SK-N-DZ (cell line): Measurements from ENCODE around the gene RGS19.
A peak's percentile ranks its signal among the peaks of the same experiment; 100 is the strongest.
"Not testable (repeated sequence)": the region's sequence is repeated elsewhere in the genome, so short reads cannot be mapped to it uniquely, and the experiment has no call there.

Experiments used
- DNase-seq: peaks from one replicate; pipeline ENCODE4 v3.0.0-alpha.2; 2015; ENCODE audit warnings: low spot score

The RGS19 gene

GRCh38 chr20:64095455-64095854 is 16.1 kb upstream of the RGS19 start:
- no peak for DNase-seq

DNA sequence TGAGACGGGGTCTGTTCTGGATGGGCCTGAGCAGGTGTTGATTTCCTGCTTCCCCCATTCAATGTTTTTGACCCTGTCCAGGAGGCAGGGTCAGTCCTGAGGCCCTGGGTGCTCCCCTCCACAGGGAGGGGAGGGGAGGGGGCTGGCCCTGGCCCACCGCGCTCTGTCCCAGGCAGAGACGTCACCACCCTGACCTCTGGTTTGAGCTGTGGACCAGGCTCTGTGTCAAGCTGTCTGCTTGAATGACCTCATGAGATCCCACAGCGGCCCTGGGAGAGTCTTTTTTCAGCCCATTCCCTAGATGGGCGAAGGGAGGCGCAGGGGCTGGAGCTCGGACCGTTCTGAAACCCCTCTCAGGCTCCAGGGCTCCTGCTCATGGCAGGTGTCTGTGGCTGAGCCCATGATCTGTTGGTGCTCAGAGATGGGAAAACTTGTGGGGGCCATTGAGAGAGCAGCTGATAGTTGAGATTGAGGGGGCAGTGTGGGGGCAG is 13.7 kb upstream of the RGS19 start:
- peak; percentile 90 for DNase-seq

DNA sequence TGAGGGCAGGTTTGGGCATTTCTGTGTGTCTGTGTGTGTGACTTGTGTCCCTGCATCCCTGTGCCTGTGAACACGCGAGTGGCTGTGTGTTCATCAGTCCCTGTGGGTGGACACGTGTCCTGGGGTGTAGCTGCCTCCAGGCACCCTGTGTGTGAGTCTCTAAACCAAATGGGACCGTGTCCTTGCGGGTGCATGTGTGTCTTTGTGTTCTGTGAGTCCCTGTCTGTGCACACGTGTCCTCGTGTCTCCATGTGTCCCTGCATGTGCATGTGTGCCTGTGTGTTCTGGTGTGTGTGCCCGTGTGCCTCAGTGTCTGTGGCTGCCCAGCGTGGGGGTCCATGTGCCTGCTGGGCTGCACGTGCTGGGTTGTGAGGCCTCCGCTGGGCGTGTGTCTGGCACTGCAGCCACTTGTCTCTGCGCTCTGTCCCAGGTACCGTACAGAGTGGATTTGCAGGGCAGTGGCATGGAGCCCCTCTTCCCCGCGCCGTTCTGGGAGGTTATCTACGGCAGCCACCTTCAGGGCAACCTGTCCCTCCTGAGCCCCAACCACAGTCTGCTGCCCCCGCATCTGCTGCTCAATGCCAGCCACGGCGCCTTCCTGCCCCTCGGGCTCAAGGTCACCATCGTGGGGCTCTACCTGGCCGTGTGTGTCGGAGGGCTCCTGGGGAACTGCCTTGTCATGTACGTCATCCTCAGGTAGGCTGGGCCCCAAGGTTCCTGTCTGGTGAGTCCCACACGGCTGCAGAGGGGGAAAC is 13.1 kb upstream of the RGS19 start:
- DNase-seq = peak; percentile 67

DNA sequence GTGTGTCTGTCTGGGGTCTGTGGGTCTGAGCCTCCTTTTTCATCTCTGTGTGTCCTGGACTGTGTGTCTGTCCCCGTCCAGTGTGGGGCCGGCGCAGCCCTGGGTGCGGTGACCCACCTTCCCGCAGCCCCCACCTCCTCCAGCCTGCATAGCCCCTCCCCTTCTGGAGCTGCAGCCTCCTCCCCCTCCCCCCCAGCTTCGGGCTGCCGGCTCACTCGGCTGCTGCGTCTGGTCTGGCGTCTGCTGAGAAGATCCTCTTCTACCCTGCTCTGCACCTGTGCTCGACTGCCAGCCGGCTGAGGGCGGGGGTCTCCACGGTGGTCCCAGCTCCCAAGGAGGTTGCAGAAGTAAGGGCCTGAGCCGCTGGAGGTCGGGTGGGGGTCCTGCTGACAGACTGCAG is 12.5 kb upstream of the RGS19 start:
- peak; percentile 77 for DNase-seq

DNA sequence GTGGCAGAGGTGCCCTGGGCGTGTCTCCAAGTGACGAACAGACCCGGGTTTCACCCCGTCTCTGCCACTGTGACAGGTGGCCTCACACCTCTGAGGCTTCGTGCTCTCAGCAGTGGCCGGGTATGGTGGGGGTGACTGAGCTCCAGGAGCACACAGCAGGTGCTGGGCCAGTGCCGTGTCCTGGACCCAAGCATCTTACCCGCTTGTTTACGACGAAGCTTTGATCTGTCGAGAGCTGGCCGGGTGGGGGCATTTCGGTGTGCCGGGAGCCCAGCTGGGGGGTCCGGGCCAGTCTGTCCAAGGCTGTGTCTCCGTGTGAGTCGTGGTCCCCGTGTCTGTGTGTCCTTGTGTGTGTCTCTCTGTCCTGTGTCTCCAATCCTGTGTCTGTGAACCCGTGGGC is 12.0 kb upstream of the RGS19 start:
- DNase-seq = no peak

GRCh38 chr20:64090165-64090564 is 10.8 kb upstream of the RGS19 start:
- peak; percentile 96 for DNase-seq

- DNase-seq = not testable (repeated sequence)
Measured at GRCh38 chr20:64088586-64088985, 9.3 kb upstream of the RGS19 start.

GRCh38 chr20:64087226-64087825 is 8.0 kb upstream of the RGS19 start:
- DNase-seq = not testable (repeated sequence)

DNA sequence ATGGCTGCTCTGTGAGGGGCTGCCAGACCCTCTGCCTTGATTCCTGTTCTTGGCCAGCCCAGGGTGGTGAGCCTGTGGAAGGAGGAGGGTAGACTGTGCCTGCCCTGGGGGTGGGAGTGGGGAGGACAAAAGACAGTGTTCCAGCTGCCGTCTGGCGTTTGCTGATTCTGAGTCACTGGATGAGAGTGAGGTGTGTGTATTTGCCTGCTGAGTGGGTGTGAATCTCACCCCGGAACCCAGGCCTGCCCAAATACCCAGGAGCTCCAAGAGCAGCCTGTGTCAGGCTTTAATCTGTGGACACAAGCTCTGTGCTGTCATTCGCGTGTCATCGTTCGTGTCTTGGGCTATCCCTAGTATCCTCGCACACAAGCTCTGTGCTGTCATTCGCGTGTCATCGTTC is 7.5 kb upstream of the RGS19 start:
- DNase-seq = no peak

DNA sequence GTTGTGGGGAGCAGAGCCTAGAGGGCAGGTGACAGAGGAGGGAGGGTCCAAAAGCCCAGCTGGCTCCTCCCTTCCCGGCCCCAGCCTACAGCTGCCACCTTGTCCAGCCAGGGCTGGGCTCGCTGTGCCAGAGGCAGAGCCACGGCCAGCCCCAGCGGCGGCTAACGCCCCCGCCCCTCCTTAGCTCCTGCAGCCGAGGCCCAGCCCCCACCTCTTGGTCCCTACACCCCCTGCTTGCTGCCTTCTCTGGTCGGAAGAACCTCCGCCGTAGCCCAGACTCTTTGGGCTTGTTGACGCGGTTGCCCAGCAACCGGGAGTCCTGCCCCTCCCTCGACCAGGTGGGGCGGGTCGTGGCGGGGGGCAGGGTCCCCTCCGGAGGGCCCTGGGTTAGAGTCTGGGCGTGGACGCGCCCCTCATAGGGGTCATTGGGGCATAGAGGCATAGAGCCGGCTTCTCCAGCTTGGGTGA is 5.4 kb upstream of the RGS19 start:
- DNase-seq = no peak

- DNase-seq = no peak
Measured at GRCh38 chr20:64083804-64084684, 4.7 kb upstream of the RGS19 start, which contains the start of gene LKAAEAR1. Gene LKAAEAR1, minus strand, starts transcription at chr20:64084398. Its CDS starts 179 bp downstream, at chr20:64084219.

DNA sequence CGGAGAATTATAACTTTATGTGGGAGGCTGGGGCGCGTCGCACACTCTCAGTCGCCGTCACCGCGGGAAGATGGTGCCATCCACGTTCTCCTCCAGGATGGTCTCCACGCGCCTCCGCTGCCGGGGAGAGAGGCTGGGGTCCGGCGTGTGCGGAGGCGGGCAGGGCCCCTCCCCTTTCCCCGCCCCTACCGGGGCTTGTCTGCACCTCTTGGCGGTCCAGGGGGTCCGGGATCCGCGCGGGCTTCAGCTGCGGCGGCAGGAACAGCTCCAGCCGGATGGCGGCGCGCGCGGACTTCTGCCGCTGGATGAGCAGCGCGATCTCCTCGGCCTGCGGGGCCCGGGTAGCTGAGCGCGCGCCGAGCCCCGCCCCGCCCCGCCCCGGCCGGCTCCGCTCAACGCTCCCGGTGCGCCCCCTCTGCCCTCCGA is 4.1 kb upstream of the RGS19 start:
- DNase-seq = peak; percentile 91

- DNase-seq = no peak
Measured at GRCh38 chr20:64082820-64083377, 3.6 kb upstream of the RGS19 start.

DNA sequence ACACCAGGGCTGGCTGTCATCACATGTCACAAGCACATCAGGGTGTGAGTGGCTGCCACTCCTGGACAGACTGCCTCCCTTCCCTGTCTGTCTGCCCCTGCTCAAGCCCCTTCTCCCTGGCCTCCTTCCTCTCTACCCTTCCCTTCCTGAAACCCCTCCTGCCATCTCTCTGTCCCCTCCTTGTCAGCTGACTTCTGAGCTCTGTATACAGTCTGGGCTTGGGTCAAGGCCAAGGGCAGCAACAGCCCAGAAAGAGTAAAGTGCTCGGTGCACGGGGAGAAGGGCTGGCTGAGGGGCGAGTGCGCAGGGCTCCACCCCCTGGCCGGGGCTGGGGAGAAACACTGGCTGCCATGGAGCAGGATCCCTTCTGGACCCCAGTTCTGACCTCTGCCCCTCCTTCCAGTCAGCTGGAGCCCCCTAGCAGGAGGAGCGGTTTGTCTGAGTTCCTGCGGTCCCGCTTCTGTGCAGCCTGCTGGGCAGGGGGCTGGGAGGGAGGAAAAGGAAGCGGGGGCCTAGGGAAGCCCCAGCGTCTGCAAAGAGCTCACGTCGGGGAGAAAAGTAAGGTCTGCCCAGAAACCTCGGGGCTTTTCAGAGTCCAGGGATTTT is 2.9 kb upstream of the RGS19 start:
- no peak for DNase-seq

- DNase-seq = no peak
Measured at GRCh38 chr20:64081624-64081964, 2.3 kb upstream of the RGS19 start.

DNA sequence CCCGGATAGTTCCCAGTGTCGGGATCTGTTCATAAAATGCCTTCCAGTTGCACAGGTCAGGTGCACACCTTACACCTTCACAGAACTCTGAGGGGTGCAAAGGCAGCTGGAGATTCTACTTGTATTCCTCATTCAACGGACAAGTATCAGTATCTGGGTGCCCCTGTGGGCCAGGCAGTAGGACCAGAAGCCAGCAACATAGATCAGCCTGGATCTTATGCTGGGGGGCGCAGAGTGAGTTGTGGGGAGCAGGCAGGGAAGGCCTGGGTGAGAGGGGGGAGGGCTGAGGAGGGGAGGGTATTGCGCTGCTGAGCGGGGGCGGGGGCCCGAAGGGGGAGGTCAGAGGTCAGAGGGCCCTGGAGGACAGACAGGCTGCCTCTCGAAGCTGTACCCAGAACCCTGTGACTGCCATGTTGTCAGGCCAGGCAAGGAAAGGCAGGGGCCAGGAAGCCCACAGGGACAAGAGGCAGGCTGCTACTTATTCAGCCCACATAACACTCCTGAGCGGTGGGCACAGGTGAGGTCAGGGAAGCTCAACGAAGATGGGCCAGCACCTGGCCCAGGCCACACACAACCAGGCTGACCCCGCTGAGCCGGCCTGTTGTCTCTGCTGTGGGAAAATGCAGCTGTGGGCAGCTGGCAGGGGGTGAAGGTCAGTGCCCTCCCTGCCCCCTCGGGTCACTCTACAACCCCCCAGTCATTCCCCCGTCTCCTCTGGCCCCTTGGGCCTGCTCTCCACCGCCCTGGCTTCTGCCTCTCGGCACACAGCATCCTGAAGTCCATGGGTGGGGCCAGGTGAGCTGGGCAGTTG is 1.7 kb upstream of the RGS19 start:
- no peak for DNase-seq

- DNase-seq = no peak
Measured at GRCh38 chr20:64080013-64080812, 895 bp upstream of the RGS19 start, which contains the start of gene OPRL1. Gene OPRL1, plus strand, starts transcription at chr20:64080082. Its CDS starts 12,639 bp downstream, at chr20:64092721.

DNA sequence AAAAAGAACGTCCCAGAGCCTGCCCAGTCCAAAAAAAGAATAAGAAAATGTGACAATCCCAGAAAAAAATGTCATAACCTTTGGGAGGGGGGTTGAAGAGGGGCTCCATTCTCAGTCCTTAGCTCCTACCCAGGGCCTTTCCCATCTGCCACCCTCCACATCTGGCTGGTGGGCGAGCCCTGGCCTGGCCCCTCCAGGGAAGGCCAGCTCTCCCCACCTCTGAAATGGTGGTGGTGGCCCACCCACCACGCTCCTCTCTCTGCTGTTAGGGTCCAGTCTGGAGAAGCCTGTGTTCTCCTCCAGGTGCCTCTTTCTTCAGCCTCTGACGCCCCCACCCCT is 415 bp downstream of the RGS19 start:
- no peak for DNase-seq

GRCh38 chr20:64077876-64078551 is 1.3 kb downstream of the RGS19 start:
- no peak for DNase-seq
